GM12801 (cell line): ENCODE measurements around the gene METTL15.

Source experiments
- TF ChIP-seq, protein P1 (sequence below): IDR thresholded peaks from one replicate; pipeline ENCODE4 v1.5.1; 2011; ENCODE audit warnings: control low read depth; ENCODE audit not compliant: insufficient read length; ENCODE audit errors: extremely low read depth

The METTL15 gene

GRCh38 chr11:28228196-28228895 is 120.2 kb downstream of the METTL15 start:
- TF ChIP-seq, protein P1, sequence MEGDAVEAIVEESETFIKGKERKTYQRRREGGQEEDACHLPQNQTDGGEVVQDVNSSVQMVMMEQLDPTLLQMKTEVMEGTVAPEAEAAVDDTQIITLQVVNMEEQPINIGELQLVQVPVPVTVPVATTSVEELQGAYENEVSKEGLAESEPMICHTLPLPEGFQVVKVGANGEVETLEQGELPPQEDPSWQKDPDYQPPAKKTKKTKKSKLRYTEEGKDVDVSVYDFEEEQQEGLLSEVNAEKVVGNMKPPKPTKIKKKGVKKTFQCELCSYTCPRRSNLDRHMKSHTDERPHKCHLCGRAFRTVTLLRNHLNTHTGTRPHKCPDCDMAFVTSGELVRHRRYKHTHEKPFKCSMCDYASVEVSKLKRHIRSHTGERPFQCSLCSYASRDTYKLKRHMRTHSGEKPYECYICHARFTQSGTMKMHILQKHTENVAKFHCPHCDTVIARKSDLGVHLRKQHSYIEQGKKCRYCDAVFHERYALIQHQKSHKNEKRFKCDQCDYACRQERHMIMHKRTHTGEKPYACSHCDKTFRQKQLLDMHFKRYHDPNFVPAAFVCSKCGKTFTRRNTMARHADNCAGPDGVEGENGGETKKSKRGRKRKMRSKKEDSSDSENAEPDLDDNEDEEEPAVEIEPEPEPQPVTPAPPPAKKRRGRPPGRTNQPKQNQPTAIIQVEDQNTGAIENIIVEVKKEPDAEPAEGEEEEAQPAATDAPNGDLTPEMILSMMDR = no peak

DNA sequence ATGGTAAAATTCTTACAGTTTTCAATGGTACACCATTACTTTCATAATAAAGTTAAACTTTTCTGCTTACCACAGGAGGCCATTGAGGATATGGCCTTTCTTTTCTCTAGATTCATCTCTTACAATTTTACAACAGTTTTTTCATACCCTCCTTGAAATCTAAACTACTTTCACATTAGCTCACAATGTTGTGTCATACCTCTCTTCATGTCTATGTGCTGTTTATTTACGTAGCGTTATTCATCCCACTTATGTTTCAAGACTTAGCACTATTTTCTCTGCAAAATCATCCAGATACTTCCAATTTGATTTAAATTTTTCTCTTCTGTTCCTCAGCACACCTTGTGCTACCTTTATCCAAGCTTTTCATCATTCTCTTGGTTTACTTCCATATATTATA is 123.3 kb downstream of the METTL15 start:
- TF ChIP-seq, protein P1 = no peak

DNA sequence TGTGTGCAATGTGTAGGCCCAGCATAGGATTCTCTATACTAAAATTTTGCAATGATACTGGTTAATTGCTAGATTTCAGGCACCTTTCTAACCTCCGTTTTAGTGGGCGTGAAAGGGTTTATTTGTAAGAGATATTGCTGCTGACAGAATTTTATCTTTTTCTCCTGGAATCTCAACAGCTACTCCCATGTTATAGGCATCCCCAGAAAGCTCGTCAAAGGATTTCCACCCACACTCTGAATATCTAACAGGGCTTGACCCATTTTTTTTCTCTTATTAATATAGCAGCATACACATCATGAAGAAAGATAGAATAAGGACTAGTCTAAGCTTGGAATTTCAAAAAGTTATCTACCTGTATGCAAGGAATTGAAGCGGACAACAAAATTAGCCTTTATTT is 124.5 kb downstream of the METTL15 start:
- TF ChIP-seq, protein P1 = no peak

GRCh38 chr11:28241760-28242159 is 133.6 kb downstream of the METTL15 start:
- TF ChIP-seq, protein P1 = no peak

DNA sequence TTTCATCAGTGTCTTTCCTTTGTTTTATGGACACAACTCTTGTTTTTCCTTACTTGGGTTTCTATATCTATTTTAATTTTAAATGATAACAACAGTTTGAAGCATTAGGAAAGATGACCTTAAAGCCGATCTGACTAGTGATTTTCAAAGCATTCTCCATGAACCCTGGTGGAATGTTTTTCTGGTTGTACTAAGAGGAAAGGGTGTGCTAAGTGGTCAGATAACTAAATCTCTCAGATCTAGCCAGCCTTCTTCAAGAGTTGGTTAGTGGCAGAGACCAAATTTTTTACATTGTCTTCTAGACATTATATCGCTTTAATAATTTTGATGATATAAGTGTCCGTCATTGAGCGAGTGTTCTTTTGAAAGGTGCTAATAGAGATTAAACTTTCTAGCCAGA is 134.4 kb downstream of the METTL15 start:
- TF ChIP-seq, protein P1 = no peak

DNA sequence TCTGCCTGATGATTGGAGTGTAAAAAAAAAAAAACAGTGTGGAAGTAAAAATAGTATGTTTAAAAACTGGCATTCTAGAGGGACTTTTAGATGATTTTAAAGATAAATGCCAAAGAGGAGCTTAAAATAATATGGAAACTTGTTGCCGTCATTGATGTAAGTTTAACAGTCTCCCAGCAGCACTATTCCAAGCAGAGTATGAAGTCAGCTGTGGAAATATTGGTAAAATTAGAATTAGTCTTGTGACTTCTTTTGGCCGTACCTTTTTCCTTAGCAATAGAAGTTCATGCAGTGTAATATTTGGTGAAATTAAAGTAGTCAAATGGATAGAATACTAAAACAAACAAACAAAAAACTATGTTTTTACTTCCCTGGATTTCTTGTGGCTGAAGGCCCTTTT is 134.9 kb downstream of the METTL15 start:
- TF ChIP-seq, protein P1 = no peak

DNA sequence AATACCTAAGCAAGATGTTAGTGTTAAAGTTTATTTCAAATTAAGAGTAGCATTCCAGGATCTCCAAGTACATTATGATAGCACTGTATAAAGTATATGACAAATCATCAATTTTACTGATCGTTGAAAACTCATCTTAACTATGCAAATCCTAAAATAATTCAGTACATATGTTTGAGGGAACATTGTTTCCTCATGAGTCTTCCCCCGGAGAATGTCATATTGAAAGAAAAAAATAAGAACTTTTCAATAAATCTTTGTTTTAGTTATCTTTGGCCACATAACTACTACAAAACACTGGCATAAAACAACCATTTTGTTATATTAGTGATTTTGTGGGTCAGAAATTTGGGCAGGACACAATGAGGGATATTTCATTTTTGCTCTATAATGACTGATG is 135.4 kb downstream of the METTL15 start:
- TF ChIP-seq, protein P1 = no peak
